ENCODE measurements around the gene SYT17.

DNA sequence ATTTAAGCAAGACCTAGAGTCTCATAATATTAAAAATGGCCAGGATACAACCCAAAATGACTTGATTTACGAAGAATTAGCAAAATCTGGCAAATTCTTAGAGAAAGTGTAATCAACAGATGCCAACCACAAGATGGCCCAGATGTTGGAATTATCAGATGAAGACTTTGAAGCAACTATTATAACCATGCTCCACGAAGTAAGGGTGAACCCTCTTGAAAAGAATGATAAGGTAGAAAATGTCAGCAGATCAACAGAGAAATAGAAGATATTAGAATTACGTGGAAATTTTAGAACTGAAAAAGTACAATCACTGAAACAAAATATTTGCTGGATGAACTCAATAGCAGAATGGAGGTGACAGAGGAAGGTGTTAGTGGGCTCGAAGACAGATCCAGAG lies 67.4 kb downstream of the SYT17 start:
- TF ChIP-seq, protein P1, sequence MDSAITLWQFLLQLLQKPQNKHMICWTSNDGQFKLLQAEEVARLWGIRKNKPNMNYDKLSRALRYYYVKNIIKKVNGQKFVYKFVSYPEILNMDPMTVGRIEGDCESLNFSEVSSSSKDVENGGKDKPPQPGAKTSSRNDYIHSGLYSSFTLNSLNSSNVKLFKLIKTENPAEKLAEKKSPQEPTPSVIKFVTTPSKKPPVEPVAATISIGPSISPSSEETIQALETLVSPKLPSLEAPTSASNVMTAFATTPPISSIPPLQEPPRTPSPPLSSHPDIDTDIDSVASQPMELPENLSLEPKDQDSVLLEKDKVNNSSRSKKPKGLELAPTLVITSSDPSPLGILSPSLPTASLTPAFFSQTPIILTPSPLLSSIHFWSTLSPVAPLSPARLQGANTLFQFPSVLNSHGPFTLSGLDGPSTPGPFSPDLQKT (IDR thresholded peaks at IDR 0.05; ENCODE audit: borderline replicate concordance, low read depth, low read length), result no peak
- TF ChIP-seq, protein P2, sequence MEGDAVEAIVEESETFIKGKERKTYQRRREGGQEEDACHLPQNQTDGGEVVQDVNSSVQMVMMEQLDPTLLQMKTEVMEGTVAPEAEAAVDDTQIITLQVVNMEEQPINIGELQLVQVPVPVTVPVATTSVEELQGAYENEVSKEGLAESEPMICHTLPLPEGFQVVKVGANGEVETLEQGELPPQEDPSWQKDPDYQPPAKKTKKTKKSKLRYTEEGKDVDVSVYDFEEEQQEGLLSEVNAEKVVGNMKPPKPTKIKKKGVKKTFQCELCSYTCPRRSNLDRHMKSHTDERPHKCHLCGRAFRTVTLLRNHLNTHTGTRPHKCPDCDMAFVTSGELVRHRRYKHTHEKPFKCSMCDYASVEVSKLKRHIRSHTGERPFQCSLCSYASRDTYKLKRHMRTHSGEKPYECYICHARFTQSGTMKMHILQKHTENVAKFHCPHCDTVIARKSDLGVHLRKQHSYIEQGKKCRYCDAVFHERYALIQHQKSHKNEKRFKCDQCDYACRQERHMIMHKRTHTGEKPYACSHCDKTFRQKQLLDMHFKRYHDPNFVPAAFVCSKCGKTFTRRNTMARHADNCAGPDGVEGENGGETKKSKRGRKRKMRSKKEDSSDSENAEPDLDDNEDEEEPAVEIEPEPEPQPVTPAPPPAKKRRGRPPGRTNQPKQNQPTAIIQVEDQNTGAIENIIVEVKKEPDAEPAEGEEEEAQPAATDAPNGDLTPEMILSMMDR (tag by site-specific recombination; IDR thresholded peaks at IDR 0.05), result no peak
- TF ChIP-seq YY1 (tag by site-specific recombination; IDR thresholded peaks at IDR 0.05) (no peak), ZNF777 (tag by site-specific recombination; IDR thresholded peaks at IDR 0.05; ENCODE audit: borderline replicate concordance) (no peak), ZNF350 (tag by site-specific recombination; IDR thresholded peaks at IDR 0.05) (no peak)
- TF ChIP-seq, protein P3, sequence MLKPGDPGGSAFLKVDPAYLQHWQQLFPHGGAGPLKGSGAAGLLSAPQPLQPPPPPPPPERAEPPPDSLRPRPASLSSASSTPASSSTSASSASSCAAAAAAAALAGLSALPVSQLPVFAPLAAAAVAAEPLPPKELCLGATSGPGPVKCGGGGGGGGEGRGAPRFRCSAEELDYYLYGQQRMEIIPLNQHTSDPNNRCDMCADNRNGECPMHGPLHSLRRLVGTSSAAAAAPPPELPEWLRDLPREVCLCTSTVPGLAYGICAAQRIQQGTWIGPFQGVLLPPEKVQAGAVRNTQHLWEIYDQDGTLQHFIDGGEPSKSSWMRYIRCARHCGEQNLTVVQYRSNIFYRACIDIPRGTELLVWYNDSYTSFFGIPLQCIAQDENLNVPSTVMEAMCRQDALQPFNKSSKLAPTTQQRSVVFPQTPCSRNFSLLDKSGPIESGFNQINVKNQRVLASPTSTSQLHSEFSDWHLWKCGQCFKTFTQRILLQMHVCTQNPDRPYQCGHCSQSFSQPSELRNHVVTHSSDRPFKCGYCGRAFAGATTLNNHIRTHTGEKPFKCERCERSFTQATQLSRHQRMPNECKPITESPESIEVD (tag by site-specific recombination; IDR thresholded peaks at IDR 0.05), result no peak
- TF ChIP-seq, protein P4, sequence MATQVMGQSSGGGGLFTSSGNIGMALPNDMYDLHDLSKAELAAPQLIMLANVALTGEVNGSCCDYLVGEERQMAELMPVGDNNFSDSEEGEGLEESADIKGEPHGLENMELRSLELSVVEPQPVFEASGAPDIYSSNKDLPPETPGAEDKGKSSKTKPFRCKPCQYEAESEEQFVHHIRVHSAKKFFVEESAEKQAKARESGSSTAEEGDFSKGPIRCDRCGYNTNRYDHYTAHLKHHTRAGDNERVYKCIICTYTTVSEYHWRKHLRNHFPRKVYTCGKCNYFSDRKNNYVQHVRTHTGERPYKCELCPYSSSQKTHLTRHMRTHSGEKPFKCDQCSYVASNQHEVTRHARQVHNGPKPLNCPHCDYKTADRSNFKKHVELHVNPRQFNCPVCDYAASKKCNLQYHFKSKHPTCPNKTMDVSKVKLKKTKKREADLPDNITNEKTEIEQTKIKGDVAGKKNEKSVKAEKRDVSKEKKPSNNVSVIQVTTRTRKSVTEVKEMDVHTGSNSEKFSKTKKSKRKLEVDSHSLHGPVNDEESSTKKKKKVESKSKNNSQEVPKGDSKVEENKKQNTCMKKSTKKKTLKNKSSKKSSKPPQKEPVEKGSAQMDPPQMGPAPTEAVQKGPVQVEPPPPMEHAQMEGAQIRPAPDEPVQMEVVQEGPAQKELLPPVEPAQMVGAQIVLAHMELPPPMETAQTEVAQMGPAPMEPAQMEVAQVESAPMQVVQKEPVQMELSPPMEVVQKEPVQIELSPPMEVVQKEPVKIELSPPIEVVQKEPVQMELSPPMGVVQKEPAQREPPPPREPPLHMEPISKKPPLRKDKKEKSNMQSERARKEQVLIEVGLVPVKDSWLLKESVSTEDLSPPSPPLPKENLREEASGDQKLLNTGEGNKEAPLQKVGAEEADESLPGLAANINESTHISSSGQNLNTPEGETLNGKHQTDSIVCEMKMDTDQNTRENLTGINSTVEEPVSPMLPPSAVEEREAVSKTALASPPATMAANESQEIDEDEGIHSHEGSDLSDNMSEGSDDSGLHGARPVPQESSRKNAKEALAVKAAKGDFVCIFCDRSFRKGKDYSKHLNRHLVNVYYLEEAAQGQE (tag by site-specific recombination; IDR thresholded peaks at IDR 0.05), result no peak
- TF ChIP-seq, protein P5, sequence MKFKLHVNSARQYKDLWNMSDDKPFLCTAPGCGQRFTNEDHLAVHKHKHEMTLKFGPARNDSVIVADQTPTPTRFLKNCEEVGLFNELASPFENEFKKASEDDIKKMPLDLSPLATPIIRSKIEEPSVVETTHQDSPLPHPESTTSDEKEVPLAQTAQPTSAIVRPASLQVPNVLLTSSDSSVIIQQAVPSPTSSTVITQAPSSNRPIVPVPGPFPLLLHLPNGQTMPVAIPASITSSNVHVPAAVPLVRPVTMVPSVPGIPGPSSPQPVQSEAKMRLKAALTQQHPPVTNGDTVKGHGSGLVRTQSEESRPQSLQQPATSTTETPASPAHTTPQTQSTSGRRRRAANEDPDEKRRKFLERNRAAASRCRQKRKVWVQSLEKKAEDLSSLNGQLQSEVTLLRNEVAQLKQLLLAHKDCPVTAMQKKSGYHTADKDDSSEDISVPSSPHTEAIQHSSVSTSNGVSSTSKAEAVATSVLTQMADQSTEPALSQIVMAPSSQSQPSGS (tag by site-specific recombination; IDR thresholded peaks at IDR 0.05; ENCODE audit: low read depth), result no peak
